K562 (cell line): ENCODE results near the gene CPPED1. TPM values are rescaled to one million over a fixed set of nuclear protein-coding genes. Genes with fewer than 3 reads are reported as not detected.

ENCODE experiments used
- MCM3 ChIP-seq: fragments of 450-650 bp; IDR thresholded peaks from 2 replicates; pipeline ENCODE4 v1.6.1; 2016
- POLR2AphosphoS5 ChIP-seq: IDR thresholded peaks from 2 replicates; pipeline ENCODE4 v1.6.1; 2011; ENCODE audit warnings: mild to moderate bottlenecking, low read depth, low read length, moderate library complexity; ENCODE audit not compliant: control insufficient read depth, insufficient read depth
- PREB ChIP-seq: sonication (generic); formaldehyde crosslinking; IDR thresholded peaks from 2 replicates; pipeline ENCODE4 v1.8.1; 2023; ENCODE audit warnings: mild to moderate bottlenecking, missing genetic modification reagents
- SMC3 ChIP-seq: conservative IDR thresholded peaks from 2 replicates; pipeline ENCODE4 v1.6.1; 2011; ENCODE audit warnings: low read depth, low read length, improper control_type of control experiment; ENCODE audit not compliant: insufficient read depth
- ZBTB11 ChIP-seq, 3 experiments: fragments of 200-800 bp in 1 of 3; fragments of 250-450 bp in 1 of 3; fragments of 450-650 bp in 1 of 3; sonication (Bioruptor Pico) in 1 of 3; sonication (Bioruptor generic) in 1 of 3; formaldehyde crosslinking in 1 of 3; IDR thresholded peaks; 2 replicates each; pipeline versions ENCODE4 v1.6.1 to v1.8.0; 2016 to 2022; ENCODE audit warnings: mild to moderate bottlenecking in 2 of 3, missing genetic modification characterization in 2 of 3, missing compliant biosample characterization in 1 of 3, moderate library complexity in 1 of 3
- ZNF263 ChIP-seq: sonication (generic); formaldehyde crosslinking; IDR thresholded peaks from 2 replicates; pipeline ENCODE4 v1.8.0; 2022; ENCODE audit warnings: mild to moderate bottlenecking, missing genetic modification reagents, borderline replicate concordance
- ZNF764 ChIP-seq: fragments of 250-450 bp; sonication (Bioruptor Pico); IDR thresholded peaks from 2 replicates; pipeline ENCODE4 v1.4.0; 2020; ENCODE audit warnings: low read depth, mild to moderate bottlenecking, moderate library complexity
- polyA plus RNA-seq, 8 experiments: library from polyadenylated mRNA; depleted of rRNA in 4 of 8; stranded (reverse) in 5 of 8; unstranded in 3 of 8; fragments of >200 nt; fragmentation: Nextera tagmentation in 2 of 8; fragmentation: Illumina TruSeq in 1 of 8; extraction: Ambion mirVana in 2 of 8; extraction: Trizol in 1 of 8; gene quantifications; 2 replicates each; pipeline versions ENCODE4 v1.2.1 to v1.2.3, GENCODE V29; 2011 to 2014; ENCODE audit warnings: inconsistent platforms in 1 of 8, missing spikeins in 1 of 8
- total RNA-seq, 7 experiments: library from RNA; depleted of rRNA in 6 of 7; stranded (reverse); fragments of >200 nt in 6 of 7; fragmentation: Illumina TruSeq in 2 of 7; extraction: Trizol in 2 of 7; gene quantifications; 2 replicates each; pipeline versions ENCODE4 v1.2.1 to v1.2.3, GENCODE V29; 2011 to 2021; ENCODE audit warnings: low replicate concordance in 1 of 7
- TF ChIP-seq, protein P1 (sequence below), 2 experiments: fragments of 450-650 bp; IDR thresholded peaks; 2 replicates each; pipeline ENCODE4 v1.6.1; 2018; ENCODE audit warnings: mild to moderate bottlenecking in 2 of 2, low read depth in 1 of 2; ENCODE audit not compliant: partially characterized antibody in 2 of 2
- TF ChIP-seq, protein P2 (sequence below): fragments of 200-800 bp; sonication (Bioruptor generic); IDR thresholded peaks from 2 replicates; pipeline ENCODE4 v1.6.1; 2016; ENCODE audit warnings: missing genetic modification characterization, missing compliant biosample characterization
- TF ChIP-seq, protein P3 (sequence below): IDR thresholded peaks from 2 replicates; pipeline ENCODE4 v1.6.1; 2016; ENCODE audit warnings: missing genetic modification characterization, missing compliant biosample characterization

The CPPED1 gene
- total and polyA plus RNA-seq, 9 of the 15 experiments (the other 6 are each of a cell fraction or from before 2014, with no cell fraction given) = 7.5 to 25.7 (median 16.9) TPM

DNA sequence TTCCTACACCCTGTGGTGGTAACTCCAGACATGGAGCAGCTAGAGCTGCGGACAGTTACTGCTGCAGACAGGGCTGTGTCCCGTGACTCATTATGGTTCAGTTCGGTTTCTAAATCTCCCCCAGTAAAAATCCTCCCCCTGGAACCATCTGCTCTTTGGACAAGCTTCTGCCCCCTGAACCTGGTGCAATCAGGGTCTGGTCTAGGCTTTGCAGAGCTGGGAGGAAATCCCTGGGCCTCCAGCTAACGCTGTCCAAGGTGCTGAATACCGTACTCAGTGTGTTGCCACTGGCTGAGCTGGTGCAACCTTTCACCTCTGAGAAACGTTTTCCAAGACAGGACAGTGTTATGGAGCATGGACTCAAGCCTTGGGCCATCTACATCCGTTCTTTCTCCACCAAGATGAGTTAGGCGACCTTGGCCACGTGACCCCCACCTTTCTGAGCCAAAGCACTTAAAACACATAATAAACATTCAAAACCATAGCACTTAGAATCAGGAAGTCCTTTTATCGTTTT lies 142.0 kb downstream of the CPPED1 start (continued):
- no peak for TF ChIP-seq ZBTB11 (CRISPR knock-in tag; IDR thresholded peaks at IDR 0.05)
- no peak for TF ChIP-seq SMC3
- TF ChIP-seq, protein P1, sequence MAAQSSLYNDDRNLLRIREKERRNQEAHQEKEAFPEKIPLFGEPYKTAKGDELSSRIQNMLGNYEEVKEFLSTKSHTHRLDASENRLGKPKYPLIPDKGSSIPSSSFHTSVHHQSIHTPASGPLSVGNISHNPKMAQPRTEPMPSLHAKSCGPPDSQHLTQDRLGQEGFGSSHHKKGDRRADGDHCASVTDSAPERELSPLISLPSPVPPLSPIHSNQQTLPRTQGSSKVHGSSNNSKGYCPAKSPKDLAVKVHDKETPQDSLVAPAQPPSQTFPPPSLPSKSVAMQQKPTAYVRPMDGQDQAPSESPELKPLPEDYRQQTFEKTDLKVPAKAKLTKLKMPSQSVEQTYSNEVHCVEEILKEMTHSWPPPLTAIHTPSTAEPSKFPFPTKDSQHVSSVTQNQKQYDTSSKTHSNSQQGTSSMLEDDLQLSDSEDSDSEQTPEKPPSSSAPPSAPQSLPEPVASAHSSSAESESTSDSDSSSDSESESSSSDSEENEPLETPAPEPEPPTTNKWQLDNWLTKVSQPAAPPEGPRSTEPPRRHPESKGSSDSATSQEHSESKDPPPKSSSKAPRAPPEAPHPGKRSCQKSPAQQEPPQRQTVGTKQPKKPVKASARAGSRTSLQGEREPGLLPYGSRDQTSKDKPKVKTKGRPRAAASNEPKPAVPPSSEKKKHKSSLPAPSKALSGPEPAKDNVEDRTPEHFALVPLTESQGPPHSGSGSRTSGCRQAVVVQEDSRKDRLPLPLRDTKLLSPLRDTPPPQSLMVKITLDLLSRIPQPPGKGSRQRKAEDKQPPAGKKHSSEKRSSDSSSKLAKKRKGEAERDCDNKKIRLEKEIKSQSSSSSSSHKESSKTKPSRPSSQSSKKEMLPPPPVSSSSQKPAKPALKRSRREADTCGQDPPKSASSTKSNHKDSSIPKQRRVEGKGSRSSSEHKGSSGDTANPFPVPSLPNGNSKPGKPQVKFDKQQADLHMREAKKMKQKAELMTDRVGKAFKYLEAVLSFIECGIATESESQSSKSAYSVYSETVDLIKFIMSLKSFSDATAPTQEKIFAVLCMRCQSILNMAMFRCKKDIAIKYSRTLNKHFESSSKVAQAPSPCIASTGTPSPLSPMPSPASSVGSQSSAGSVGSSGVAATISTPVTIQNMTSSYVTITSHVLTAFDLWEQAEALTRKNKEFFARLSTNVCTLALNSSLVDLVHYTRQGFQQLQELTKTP (IDR thresholded peaks at IDR 0.05; ENCODE audit: low read depth in 1 of 2, partially characterized antibody in 2 of 2) = peak in 1 of 2 experiments; percentile 86
- TF ChIP-seq, protein P2, sequence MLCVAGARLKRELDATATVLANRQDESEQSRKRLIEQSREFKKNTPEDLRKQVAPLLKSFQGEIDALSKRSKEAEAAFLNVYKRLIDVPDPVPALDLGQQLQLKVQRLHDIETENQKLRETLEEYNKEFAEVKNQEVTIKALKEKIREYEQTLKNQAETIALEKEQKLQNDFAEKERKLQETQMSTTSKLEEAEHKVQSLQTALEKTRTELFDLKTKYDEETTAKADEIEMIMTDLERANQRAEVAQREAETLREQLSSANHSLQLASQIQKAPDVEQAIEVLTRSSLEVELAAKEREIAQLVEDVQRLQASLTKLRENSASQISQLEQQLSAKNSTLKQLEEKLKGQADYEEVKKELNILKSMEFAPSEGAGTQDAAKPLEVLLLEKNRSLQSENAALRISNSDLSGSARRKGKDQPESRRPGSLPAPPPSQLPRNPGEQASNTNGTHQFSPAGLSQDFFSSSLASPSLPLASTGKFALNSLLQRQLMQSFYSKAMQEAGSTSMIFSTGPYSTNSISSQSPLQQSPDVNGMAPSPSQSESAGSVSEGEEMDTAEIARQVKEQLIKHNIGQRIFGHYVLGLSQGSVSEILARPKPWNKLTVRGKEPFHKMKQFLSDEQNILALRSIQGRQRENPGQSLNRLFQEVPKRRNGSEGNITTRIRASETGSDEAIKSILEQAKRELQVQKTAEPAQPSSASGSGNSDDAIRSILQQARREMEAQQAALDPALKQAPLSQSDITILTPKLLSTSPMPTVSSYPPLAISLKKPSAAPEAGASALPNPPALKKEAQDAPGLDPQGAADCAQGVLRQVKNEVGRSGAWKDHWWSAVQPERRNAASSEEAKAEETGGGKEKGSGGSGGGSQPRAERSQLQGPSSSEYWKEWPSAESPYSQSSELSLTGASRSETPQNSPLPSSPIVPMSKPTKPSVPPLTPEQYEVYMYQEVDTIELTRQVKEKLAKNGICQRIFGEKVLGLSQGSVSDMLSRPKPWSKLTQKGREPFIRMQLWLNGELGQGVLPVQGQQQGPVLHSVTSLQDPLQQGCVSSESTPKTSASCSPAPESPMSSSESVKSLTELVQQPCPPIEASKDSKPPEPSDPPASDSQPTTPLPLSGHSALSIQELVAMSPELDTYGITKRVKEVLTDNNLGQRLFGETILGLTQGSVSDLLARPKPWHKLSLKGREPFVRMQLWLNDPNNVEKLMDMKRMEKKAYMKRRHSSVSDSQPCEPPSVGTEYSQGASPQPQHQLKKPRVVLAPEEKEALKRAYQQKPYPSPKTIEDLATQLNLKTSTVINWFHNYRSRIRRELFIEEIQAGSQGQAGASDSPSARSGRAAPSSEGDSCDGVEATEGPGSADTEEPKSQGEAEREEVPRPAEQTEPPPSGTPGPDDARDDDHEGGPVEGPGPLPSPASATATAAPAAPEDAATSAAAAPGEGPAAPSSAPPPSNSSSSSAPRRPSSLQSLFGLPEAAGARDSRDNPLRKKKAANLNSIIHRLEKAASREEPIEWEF (CRISPR knock-in tag) = no peak
- no peak for TF ChIP-seq POLR2AphosphoS5
- TF ChIP-seq ZNF764 = no peak
- no peak for TF ChIP-seq MCM3
- TF ChIP-seq ZNF263 (CRISPR knock-in tag) = peak; percentile 47; the same call in 1 of the 2 replicates
- no peak for TF ChIP-seq PREB (CRISPR knock-in tag)
- TF ChIP-seq, protein P3, sequence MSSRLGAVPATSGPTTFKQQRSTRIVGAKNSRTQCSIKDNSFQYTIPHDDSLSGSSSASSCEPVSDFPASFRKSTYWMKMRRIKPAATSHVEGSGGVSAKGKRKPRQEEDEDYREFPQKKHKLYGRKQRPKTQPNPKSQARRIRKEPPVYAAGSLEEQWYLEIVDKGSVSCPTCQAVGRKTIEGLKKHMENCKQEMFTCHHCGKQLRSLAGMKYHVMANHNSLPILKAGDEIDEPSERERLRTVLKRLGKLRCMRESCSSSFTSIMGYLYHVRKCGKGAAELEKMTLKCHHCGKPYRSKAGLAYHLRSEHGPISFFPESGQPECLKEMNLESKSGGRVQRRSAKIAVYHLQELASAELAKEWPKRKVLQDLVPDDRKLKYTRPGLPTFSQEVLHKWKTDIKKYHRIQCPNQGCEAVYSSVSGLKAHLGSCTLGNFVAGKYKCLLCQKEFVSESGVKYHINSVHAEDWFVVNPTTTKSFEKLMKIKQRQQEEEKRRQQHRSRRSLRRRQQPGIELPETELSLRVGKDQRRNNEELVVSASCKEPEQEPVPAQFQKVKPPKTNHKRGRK = no peak
